Neural cell (in vitro differentiated cells): ENCODE results near the gene CCDC122. TPM values are rescaled to one million over a fixed set of nuclear protein-coding genes. Genes with fewer than 3 reads are reported as not detected.

Experiments used
- H2AFZ ChIP-seq: fragments of 200-600, 300-800 bp; sonication (generic), shearing (Covaris generic); 2 replicates; pipeline ENCODE4 v1.6.0; 2014; ENCODE audit warnings: low read depth, mild to moderate bottlenecking, antibody characterized with exemption, low read length, moderate library complexity
- H3F3A ChIP-seq: fragments of 200-600 bp; shearing (Covaris generic); 2 replicates; pipeline ENCODE4 v1.6.1; 2016; ENCODE audit warnings: mild to moderate bottlenecking, moderate library complexity, mixed read lengths, antibody characterized with exemption, low read length; ENCODE audit not compliant: insufficient read depth, poor library complexity, severe bottlenecking
- H3K27ac ChIP-seq: fragments of 200-600, 300-800 bp; sonication (generic), shearing (Covaris generic); 2 replicates; pipeline ENCODE4 v1.5.1; 2014; ENCODE audit warnings: mild to moderate bottlenecking, low read length, moderate library complexity
- H3K27me3 ChIP-seq: fragments of 300-800, 200-600 bp; sonication (generic), shearing (Covaris generic); 2 replicates; pipeline ENCODE4 v1.6.0; 2014; ENCODE audit warnings: mild to moderate bottlenecking, low read depth, low read length, moderate library complexity; ENCODE audit not compliant: insufficient read depth
- H3K36me3 ChIP-seq: fragments of 300-800, 200-600 bp; sonication (generic), shearing (Covaris generic); 2 replicates; pipeline ENCODE4 v1.5.1; 2014; ENCODE audit warnings: mild to moderate bottlenecking, antibody characterized with exemption, low read length, moderate library complexity; ENCODE audit not compliant: insufficient read depth
- H3K4me2 ChIP-seq: fragments of 300-800, 200-600 bp; sonication (generic), shearing (Covaris generic); 2 replicates; pipeline ENCODE4 v1.6.0; 2014; ENCODE audit warnings: mild to moderate bottlenecking, low read length
- H3K4me3 ChIP-seq: fragments of 300-800, 200-600 bp; sonication (generic), shearing (Covaris generic); 2 replicates; pipeline ENCODE4 v1.5.1; 2014; ENCODE audit warnings: mild to moderate bottlenecking, low read length, moderate library complexity
- H3K79me2 ChIP-seq: fragments of 200-600 bp; shearing (Covaris generic); replicated peaks from 2 replicates; pipeline ENCODE4 v1.6.0; 2014; ENCODE audit warnings: mild to moderate bottlenecking, low read length, moderate library complexity; ENCODE audit not compliant: insufficient read depth
- H3K9ac ChIP-seq: fragments of 300-800, 200-600 bp; sonication (generic), shearing (Covaris generic); 2 replicates; pipeline ENCODE4 v1.6.1; 2016; ENCODE audit warnings: mild to moderate bottlenecking, low read length, mixed read lengths
- H3K9me2 ChIP-seq: fragments of 200-600 bp; shearing (Covaris generic); 2 replicates; pipeline ENCODE4 v1.6.1; 2016; ENCODE audit warnings: mild to moderate bottlenecking, low read length, mixed read lengths; ENCODE audit not compliant: insufficient read depth
- H3K9me3 ChIP-seq: fragments of 200-600, 300-800 bp; sonication (generic), shearing (Covaris generic); 2 replicates; pipeline ENCODE4 v1.6.1; 2016; ENCODE audit warnings: mild to moderate bottlenecking, mixed run types, low read length, moderate library complexity, mixed read lengths
- H4K20me1 ChIP-seq: fragments of 200-600 bp; shearing (Covaris generic); 2 replicates; pipeline ENCODE4 v1.6.1; 2016; ENCODE audit warnings: mild to moderate bottlenecking, mixed run types; ENCODE audit not compliant: insufficient read depth
- EP300 ChIP-seq: fragments of 450-650 bp; conservative IDR thresholded peaks from 2 replicates; pipeline ENCODE4 v1.6.1; 2014; ENCODE audit warnings: antibody characterized with exemption, mild to moderate bottlenecking, moderate library complexity; ENCODE audit not compliant: poor library complexity, severe bottlenecking
- EZH2 ChIP-seq: fragments of 200-600, 300-800 bp; shearing (Covaris generic), sonication (generic); IDR thresholded peaks from 2 replicates; pipeline ENCODE4 v1.6.1; 2014; ENCODE audit warnings: antibody characterized with exemption, low read length, borderline replicate concordance, mild to moderate bottlenecking; ENCODE audit not compliant: insufficient read depth, poor library complexity, severe bottlenecking
- MXI1 ChIP-seq: fragments of 450-650 bp; conservative IDR thresholded peaks from 2 replicates; pipeline ENCODE4 v1.6.1; 2014; ENCODE audit warnings: antibody characterized with exemption, mild to moderate bottlenecking; ENCODE audit not compliant: poor library complexity, severe bottlenecking
- POLR2AphosphoS5 ChIP-seq: IDR thresholded peaks from 2 replicates; pipeline ENCODE4 v1.6.1; 2012
- RAD21 ChIP-seq: fragments of 450-650 bp; conservative IDR thresholded peaks from 2 replicates; pipeline ENCODE4 v1.6.1; 2014; ENCODE audit warnings: antibody characterized with exemption, mild to moderate bottlenecking, moderate library complexity
- SMC3 ChIP-seq: fragments of 450-650 bp; conservative IDR thresholded peaks from 2 replicates; pipeline ENCODE4 v1.6.1; 2014; ENCODE audit warnings: antibody characterized with exemption, mild to moderate bottlenecking, moderate library complexity; ENCODE audit not compliant: poor library complexity
- TAF1 ChIP-seq: IDR thresholded peaks from 2 replicates; pipeline ENCODE4 v1.6.1; 2012; ENCODE audit warnings: low read depth
- polyA plus RNA-seq: library from polyadenylated mRNA; depleted of rRNA; stranded (reverse); fragments of >200 nt; gene quantifications from 2 replicates; pipeline ENCODE4 v1.2.3, GENCODE V29; 2014
- TF ChIP-seq, protein P1 (sequence below): IDR thresholded peaks from 2 replicates; pipeline ENCODE4 v1.6.1; 2012; ENCODE audit warnings: borderline replicate concordance
- TF ChIP-seq, protein P2 (sequence below): fragments of 450-650 bp; IDR thresholded peaks from 2 replicates; pipeline ENCODE4 v1.5.1; 2014; ENCODE audit warnings: antibody characterized with exemption, mild to moderate bottlenecking, moderate library complexity; ENCODE audit not compliant: poor library complexity, severe bottlenecking

Gene CCDC122
- polyA plus RNA-seq, 1 donor from 2014 or later: 0.79 TPM

DNA sequence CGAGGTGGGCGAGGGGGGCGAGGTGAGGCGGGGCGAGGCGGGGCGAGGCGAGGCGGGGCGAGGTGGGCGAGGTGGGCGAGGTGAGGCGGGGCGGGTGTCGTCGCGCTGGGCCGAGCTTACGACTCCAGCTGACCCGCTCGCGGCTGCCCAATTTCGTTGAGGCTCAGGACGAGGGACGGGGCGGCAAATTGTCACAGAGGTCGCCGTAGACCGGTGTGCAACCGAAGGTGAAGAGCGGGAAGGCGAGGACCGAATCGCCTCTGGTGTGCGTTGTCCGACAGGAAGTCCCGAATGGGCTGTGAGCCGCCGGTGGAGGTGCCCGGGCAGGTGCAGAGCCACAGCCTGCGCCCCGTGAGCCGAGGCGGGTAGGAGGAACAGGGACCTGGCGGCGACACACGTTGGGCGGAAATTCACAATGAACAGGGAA is 228 bp upstream of the CCDC122 start, which contains the start of gene LACC1:
Gene LACC1 (plus strand): TSS at position 150 of the 427 bp plus-strand sequence. CDS start 1,082 bp downstream, outside the sequence.
- Histone ChIP-seq H3K4me2 (no peak within 1 kb of the TSS), H3K9me3 (no peaks in the 10 kb centered on the region), H3K27me3 (peaks cover 36% of the 10 kb centered on the region), H3K9ac (peak within 1 kb of the TSS; percentile 72), H3K27ac (peak within 1 kb of the TSS; percentile 33), H3K9me2 (no peaks in the 10 kb centered on the region), H3K4me3 (peak within 1 kb of the TSS; percentile 78), H3F3A (peaks cover 4% of the 10 kb centered on the region), H3K36me3 (no peaks in the 10 kb centered on the region), H3K79me2 (no peaks in the 10 kb centered on the region), H4K20me1 (no peaks in the 10 kb centered on the region), H2AFZ (peak within 1 kb of the TSS; percentile 75)
- TF ChIP-seq EP300: no peak
- TF ChIP-seq SMC3: no peak
- TF ChIP-seq TAF1: no peak
- TF ChIP-seq MXI1: no peak
- no peak for TF ChIP-seq POLR2AphosphoS5
- TF ChIP-seq, protein P1, sequence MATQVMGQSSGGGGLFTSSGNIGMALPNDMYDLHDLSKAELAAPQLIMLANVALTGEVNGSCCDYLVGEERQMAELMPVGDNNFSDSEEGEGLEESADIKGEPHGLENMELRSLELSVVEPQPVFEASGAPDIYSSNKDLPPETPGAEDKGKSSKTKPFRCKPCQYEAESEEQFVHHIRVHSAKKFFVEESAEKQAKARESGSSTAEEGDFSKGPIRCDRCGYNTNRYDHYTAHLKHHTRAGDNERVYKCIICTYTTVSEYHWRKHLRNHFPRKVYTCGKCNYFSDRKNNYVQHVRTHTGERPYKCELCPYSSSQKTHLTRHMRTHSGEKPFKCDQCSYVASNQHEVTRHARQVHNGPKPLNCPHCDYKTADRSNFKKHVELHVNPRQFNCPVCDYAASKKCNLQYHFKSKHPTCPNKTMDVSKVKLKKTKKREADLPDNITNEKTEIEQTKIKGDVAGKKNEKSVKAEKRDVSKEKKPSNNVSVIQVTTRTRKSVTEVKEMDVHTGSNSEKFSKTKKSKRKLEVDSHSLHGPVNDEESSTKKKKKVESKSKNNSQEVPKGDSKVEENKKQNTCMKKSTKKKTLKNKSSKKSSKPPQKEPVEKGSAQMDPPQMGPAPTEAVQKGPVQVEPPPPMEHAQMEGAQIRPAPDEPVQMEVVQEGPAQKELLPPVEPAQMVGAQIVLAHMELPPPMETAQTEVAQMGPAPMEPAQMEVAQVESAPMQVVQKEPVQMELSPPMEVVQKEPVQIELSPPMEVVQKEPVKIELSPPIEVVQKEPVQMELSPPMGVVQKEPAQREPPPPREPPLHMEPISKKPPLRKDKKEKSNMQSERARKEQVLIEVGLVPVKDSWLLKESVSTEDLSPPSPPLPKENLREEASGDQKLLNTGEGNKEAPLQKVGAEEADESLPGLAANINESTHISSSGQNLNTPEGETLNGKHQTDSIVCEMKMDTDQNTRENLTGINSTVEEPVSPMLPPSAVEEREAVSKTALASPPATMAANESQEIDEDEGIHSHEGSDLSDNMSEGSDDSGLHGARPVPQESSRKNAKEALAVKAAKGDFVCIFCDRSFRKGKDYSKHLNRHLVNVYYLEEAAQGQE: no peak
- no peak for TF ChIP-seq RAD21
- TF ChIP-seq, protein P2, sequence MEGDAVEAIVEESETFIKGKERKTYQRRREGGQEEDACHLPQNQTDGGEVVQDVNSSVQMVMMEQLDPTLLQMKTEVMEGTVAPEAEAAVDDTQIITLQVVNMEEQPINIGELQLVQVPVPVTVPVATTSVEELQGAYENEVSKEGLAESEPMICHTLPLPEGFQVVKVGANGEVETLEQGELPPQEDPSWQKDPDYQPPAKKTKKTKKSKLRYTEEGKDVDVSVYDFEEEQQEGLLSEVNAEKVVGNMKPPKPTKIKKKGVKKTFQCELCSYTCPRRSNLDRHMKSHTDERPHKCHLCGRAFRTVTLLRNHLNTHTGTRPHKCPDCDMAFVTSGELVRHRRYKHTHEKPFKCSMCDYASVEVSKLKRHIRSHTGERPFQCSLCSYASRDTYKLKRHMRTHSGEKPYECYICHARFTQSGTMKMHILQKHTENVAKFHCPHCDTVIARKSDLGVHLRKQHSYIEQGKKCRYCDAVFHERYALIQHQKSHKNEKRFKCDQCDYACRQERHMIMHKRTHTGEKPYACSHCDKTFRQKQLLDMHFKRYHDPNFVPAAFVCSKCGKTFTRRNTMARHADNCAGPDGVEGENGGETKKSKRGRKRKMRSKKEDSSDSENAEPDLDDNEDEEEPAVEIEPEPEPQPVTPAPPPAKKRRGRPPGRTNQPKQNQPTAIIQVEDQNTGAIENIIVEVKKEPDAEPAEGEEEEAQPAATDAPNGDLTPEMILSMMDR: no peak
- TF ChIP-seq EZH2: no peak

DNA sequence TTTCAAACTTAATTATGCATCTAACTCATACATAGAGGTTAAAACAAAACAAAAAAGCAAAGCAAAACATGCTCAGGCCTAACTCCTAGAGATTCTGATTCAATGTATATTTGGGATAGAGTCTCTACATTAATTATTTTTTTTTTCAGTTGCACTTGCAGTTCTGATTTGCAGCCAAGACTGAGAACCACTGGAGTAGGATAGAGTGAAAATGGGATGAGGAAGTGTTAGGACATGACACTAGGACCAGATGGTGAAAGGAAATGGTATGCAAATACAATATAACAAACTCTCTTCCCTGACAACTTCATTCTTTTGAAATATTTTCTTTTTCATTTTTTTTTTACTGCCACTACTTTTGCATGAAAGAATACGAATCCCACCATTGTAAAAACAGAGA is 1.8 kb downstream of the CCDC122 start:
- Histone ChIP-seq H3K4me3 (no peak overlapping the region), H3K27me3 (peaks cover 36% of the 10 kb centered on the region), H3K9me3 (no peaks in the 10 kb centered on the region), H3K9ac (no peak overlapping the region), H3K27ac (no peak overlapping the region), H3K36me3 (no peaks in the 10 kb centered on the region), H3K4me2 (no peak overlapping the region), H3K79me2 (no peaks in the 10 kb centered on the region), H2AFZ (no peak overlapping the region), H3K9me2 (no peaks in the 10 kb centered on the region), H3F3A (peaks cover 4% of the 10 kb centered on the region), H4K20me1 (no peaks in the 10 kb centered on the region)
- TF ChIP-seq MXI1: no peak
- TF ChIP-seq, protein P2: no peak
- TF ChIP-seq EP300: no peak
- no peak for TF ChIP-seq POLR2AphosphoS5
- TF ChIP-seq, protein P1: no peak
- no peak for TF ChIP-seq SMC3
- no peak for TF ChIP-seq EZH2
- no peak for TF ChIP-seq RAD21
- no peak for TF ChIP-seq TAF1
